ENCODE data around the gene GMEB2. TPM values are rescaled to one million over a fixed set of nuclear protein-coding genes. Genes with fewer than 3 reads are reported as not detected.

Gene GMEB2
- total RNA-seq, 3 donors from 2014 or later (not counting 1 experiment from before 2014, with no cell fraction given): 11.7 to 15.1 (median 14.6) TPM

- intact Hi-C loops (cut with micrococcal nuclease): loop anchor here (2.0 kb wide), 1 partner anchor 69 kb away; no protein-coding TSS in a partner anchor
- H3K36me3 Mint-ChIP-seq: no peaks in the 10 kb centered on the region
- H3K27me3 ChIP-seq (ENCODE audit: control insufficient read depth, insufficient read depth, low read length): no peaks in the 10 kb centered on the region
- no peak overlapping the region for H3K4me3 ChIP-seq (ENCODE audit: low read length)
- no peak overlapping the region for H3K27ac Mint-ChIP-seq
- H3K36me3 ChIP-seq (ENCODE audit: control insufficient read depth, insufficient read depth, low read length): peaks cover 21% of the 10 kb centered on the region
- H3K4me1 Mint-ChIP-seq: peaks cover 20 to 26% of the 10 kb centered on the region in 2 donors
- TF ChIP-seq CTCF (IDR thresholded peaks at IDR 0.05): no peak
- H3K4me1 ChIP-seq (ENCODE audit: control insufficient read depth, insufficient read depth, low read length): peaks cover 39% of the 10 kb centered on the region
- no peak overlapping the region for H3K4me3 Mint-ChIP-seq
- WGBS (ENCODE audit: insufficient coverage): 95% methylated on average over 43 of the region's 43 CpGs
- H3K9me3 ChIP-seq (ENCODE audit: control insufficient read depth, insufficient read depth, low read length): no peaks in the 10 kb centered on the region
- no peak overlapping the region for H3K27ac ChIP-seq (ENCODE audit: low read length)
- no peak for DNase-seq
- no peaks in the 10 kb centered on the region for H3K27me3 Mint-ChIP-seq (ENCODE audit: low read depth in 2 of 2)
- ATAC-seq: no peak
- no peaks in the 10 kb centered on the region for H3K9me3 Mint-ChIP-seq
These were observed 61.1 kb downstream of the GMEB2 start for GRCh38 chr20:63565699-63566335.

GRCh38 chr20:63565021-63565698 lies 61.7 kb downstream of the GMEB2 start:
- no peak for TF ChIP-seq CTCF (IDR thresholded peaks at IDR 0.05)
- H3K4me1 Mint-ChIP-seq: peaks cover 20 to 30% of the 10 kb centered on the region in 2 donors
- no peak for ATAC-seq
- WGBS (ENCODE audit: insufficient coverage): 98% methylated on average over 61 of the region's 61 CpGs
- H3K27me3 Mint-ChIP-seq (ENCODE audit: low read depth in 2 of 2): no peaks in the 10 kb centered on the region
- Histone ChIP-seq H3K36me3 (ENCODE audit: control insufficient read depth, insufficient read depth, low read length) (peaks cover 28% of the 10 kb centered on the region), H3K27me3 (ENCODE audit: control insufficient read depth, insufficient read depth, low read length) (no peaks in the 10 kb centered on the region), H3K27ac (ENCODE audit: low read length) (no peak overlapping the region), H3K4me1 (ENCODE audit: control insufficient read depth, insufficient read depth, low read length) (peaks cover 37% of the 10 kb centered on the region), H3K4me3 (ENCODE audit: low read length) (no peak overlapping the region), H3K9me3 (ENCODE audit: control insufficient read depth, insufficient read depth, low read length) (no peaks in the 10 kb centered on the region)
- no peak overlapping the region for H3K4me3 Mint-ChIP-seq
- intact Hi-C loops (cut with micrococcal nuclease): no loop called here
- no peaks in the 10 kb centered on the region for H3K9me3 Mint-ChIP-seq
- no peaks in the 10 kb centered on the region for H3K36me3 Mint-ChIP-seq
- DNase-seq: no peak
- no peak overlapping the region for H3K27ac Mint-ChIP-seq

GRCh38 chr20:63564036-63564810 lies 62.7 kb downstream of the GMEB2 start:
- H3K27ac ChIP-seq (ENCODE audit: low read length): no peak overlapping the region
- 97% methylated on average over 62 of the region's 62 CpGs for WGBS (ENCODE audit: insufficient coverage)
- H3K4me1 Mint-ChIP-seq: peaks cover 18 to 27% of the 10 kb centered on the region in 2 donors
- ATAC-seq (no peak), DNase-seq (no peak)
- no peaks in the 10 kb centered on the region for H3K9me3 ChIP-seq (ENCODE audit: control insufficient read depth, insufficient read depth, low read length)
- H3K36me3 Mint-ChIP-seq: no peaks in the 10 kb centered on the region
- H3K27ac Mint-ChIP-seq: no peak overlapping the region
- intact Hi-C loops (cut with micrococcal nuclease): no loop called here
- no peaks in the 10 kb centered on the region for H3K27me3 Mint-ChIP-seq (ENCODE audit: low read depth in 2 of 2)
- H3K4me1 ChIP-seq (ENCODE audit: control insufficient read depth, insufficient read depth, low read length): peaks cover 29% of the 10 kb centered on the region
- no peak overlapping the region for H3K4me3 ChIP-seq (ENCODE audit: low read length)
- no peaks in the 10 kb centered on the region for H3K27me3 ChIP-seq (ENCODE audit: control insufficient read depth, insufficient read depth, low read length)
- no peak for TF ChIP-seq CTCF (IDR thresholded peaks at IDR 0.05)
- H3K36me3 ChIP-seq (ENCODE audit: control insufficient read depth, insufficient read depth, low read length): peaks cover 34% of the 10 kb centered on the region
- no peak overlapping the region for H3K4me3 Mint-ChIP-seq
- no peaks in the 10 kb centered on the region for H3K9me3 Mint-ChIP-seq

Measured in natural killer cell (primary cell).